Effector memory CD8-positive, alpha-beta T cell (primary cell): ENCODE data around the gene NSD1.
A peak's percentile ranks its signal among the peaks of the same experiment; 100 is the strongest.
"Not testable (repeated sequence)": the region's sequence is repeated elsewhere in the genome, so short reads cannot be mapped to it uniquely, and the experiment has no call there.

Experiments used
- ATAC-seq: fragments of 150-1000 bp; cut with Tn5 transposase; replicated peaks from 2 replicates; pipeline ENCODE4 v1.10.0; 2021; ENCODE audit warnings: mild to moderate bottlenecking, moderate library complexity
- DNase-seq, 3 experiments: peaks; one replicate each; pipeline ENCODE4 v3.0.0; 2021
- H3K27ac Mint-ChIP-seq, 2 donors: one replicate each; pipeline ENCODE4 v1.8.0; 2022; ENCODE audit warnings: mild to moderate bottlenecking in 2 of 2, mixed read lengths in 2 of 2, moderate library complexity in 2 of 2
- H3K27me3 Mint-ChIP-seq, 2 donors: one replicate each; pipeline ENCODE4 v1.8.0; 2022; ENCODE audit warnings: mixed read lengths in 2 of 2
- H3K36me3 Mint-ChIP-seq: one replicate; pipeline ENCODE4 v1.8.0; 2022; ENCODE audit warnings: mild to moderate bottlenecking, moderate library complexity, mixed read lengths; ENCODE audit not compliant: insufficient read depth
- H3K4me1 Mint-ChIP-seq, 2 donors: one replicate each; pipeline ENCODE4 v1.8.0; 2022; ENCODE audit warnings: low read depth in 2 of 2, mixed read lengths in 2 of 2
- H3K4me3 Mint-ChIP-seq, 2 donors: one replicate each; pipeline ENCODE4 v1.8.0; 2022; ENCODE audit warnings: mild to moderate bottlenecking in 2 of 2, mixed read lengths in 2 of 2, moderate library complexity in 2 of 2
- H3K9me3 Mint-ChIP-seq, 2 donors: one replicate each; pipeline ENCODE4 v1.8.0; 2022; ENCODE audit warnings: mixed read lengths in 2 of 2

Gene NSD1

GRCh38 chr5:177339107-177339638, 205.6 kb downstream of the NSD1 start:
- H3K27me3 Mint-ChIP-seq: no peaks in the 10 kb centered on the region
- ATAC-seq: peak; percentile 33
- H3K36me3 Mint-ChIP-seq: peaks cover 58% of the 10 kb centered on the region
- H3K9me3 Mint-ChIP-seq: no peaks in the 10 kb centered on the region
- peak overlapping the region; percentile 9 to 91 for H3K27ac Mint-ChIP-seq
- no peak for DNase-seq
- H3K4me1 Mint-ChIP-seq: peaks cover 26 to 33% of the 10 kb centered on the region in 2 donors
- H3K4me3 Mint-ChIP-seq: peak overlapping the region; percentile 40 to 41

DNA sequence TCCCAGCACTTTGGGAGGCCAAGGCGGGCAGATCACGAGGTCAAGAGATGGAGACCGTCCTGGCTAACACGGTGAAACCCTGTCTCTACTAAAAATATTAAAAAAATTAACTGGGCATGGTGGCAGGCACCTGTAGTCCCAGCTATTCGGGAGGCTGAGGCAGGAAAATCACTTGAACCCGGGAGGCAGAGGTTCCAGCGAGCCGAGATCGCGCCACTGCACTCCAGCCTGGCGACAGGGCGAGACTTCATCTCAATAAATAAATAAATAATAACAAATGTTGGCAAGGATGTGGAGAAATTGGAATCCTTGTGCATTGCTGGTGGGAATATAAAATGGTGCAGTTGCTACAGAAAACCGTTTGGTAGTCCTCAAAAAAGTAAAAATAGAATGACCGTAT, 209.4 kb downstream of the NSD1 start:
- ATAC-seq, H3K27me3 Mint-ChIP-seq, DNase-seq, H3K9me3 Mint-ChIP-seq, H3K4me3 Mint-ChIP-seq: not testable (repeated sequence)
- peak overlapping the region in 1 of 2 donors; percentile 27 for H3K27ac Mint-ChIP-seq
- H3K4me1 Mint-ChIP-seq: peaks cover 27 to 43% of the 10 kb centered on the region in 2 donors
- peaks cover 51% of the 10 kb centered on the region for H3K36me3 Mint-ChIP-seq

- Mint-ChIP-seq H3K4me3 (no peak overlapping the region), H3K36me3 (peaks cover 57% of the 10 kb centered on the region), H3K27ac (peak overlapping the region in 1 of 2 donors; percentile 27), H3K27me3 (no peaks in the 10 kb centered on the region), H3K9me3 (no peaks in the 10 kb centered on the region), H3K4me1 (peaks cover 26 to 40% of the 10 kb centered on the region in 2 donors)
- DNase-seq (no peak), ATAC-seq (no peak)
Measured at GRCh38 chr5:177343777-177344176, 210.2 kb downstream of the NSD1 start.

GRCh38 chr5:177344891-177345290, 211.3 kb downstream of the NSD1 start:
- H3K4me3 Mint-ChIP-seq: no peak overlapping the region
- DNase-seq (no peak), ATAC-seq (no peak)
- no peaks in the 10 kb centered on the region for H3K27me3 Mint-ChIP-seq
- H3K9me3 Mint-ChIP-seq: no peaks in the 10 kb centered on the region
- H3K27ac Mint-ChIP-seq: peak overlapping the region in 1 of 2 donors; percentile 54
- H3K36me3 Mint-ChIP-seq: peaks cover 53% of the 10 kb centered on the region
- peaks cover 26 to 40% of the 10 kb centered on the region in 2 donors for H3K4me1 Mint-ChIP-seq

GRCh38 chr5:177346820-177347219, 213.2 kb downstream of the NSD1 start:
- Mint-ChIP-seq H3K4me1 (peaks cover 36 to 49% of the 10 kb centered on the region in 2 donors), H3K4me3 (no peak overlapping the region), H3K9me3 (no peaks in the 10 kb centered on the region), H3K36me3 (peaks cover 51% of the 10 kb centered on the region), H3K27ac (peak overlapping the region in 1 of 2 donors; percentile 46), H3K27me3 (no peaks in the 10 kb centered on the region)
- no peak for ATAC-seq
- DNase-seq: no peak

DNA sequence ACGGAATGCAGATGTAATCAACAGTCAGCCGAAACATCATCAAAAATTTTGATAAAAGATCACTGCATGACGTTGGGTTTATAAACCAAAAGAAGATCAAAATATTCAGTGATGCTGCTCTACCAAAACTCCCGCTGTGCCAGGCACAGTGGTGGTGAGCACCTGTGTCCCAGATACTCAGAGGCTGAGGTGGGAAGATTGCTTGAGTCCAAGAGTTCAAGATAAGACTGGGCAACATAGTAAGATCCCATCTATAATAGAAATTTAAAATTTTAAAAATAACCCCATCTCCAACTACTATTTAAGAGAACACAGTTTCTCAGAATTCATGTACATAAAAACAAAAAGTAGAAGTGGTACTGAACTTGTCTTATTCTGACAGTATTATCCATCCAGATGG, 214.1 kb downstream of the NSD1 start:
- ATAC-seq: no peak
- Mint-ChIP-seq H3K27ac (no peak overlapping the region), H3K4me1 (peaks cover 39 to 52% of the 10 kb centered on the region in 2 donors), H3K36me3 (peaks cover 54% of the 10 kb centered on the region), H3K4me3 (peak overlapping the region in 1 of 2 donors; percentile 35), H3K27me3 (no peaks in the 10 kb centered on the region), H3K9me3 (no peaks in the 10 kb centered on the region)
- no peak for DNase-seq

- peaks cover 58% of the 10 kb centered on the region for H3K36me3 Mint-ChIP-seq
- no peaks in the 10 kb centered on the region for H3K27me3 Mint-ChIP-seq
- peaks cover 39 to 45% of the 10 kb centered on the region in 2 donors for H3K4me1 Mint-ChIP-seq
- peak overlapping the region; percentile 98 to 99 for H3K4me3 Mint-ChIP-seq
- peak overlapping the region; percentile 88 to 100 for H3K27ac Mint-ChIP-seq
- no peaks in the 10 kb centered on the region for H3K9me3 Mint-ChIP-seq
- ATAC-seq: no peak
- no peak for DNase-seq
Measured at GRCh38 chr5:177349362-177349647, 215.7 kb downstream of the NSD1 start.

- Mint-ChIP-seq H3K27me3 (no peaks in the 10 kb centered on the region), H3K36me3 (peaks cover 58% of the 10 kb centered on the region), H3K27ac (peak overlapping the region; percentile 88 to 100), H3K9me3 (no peaks in the 10 kb centered on the region), H3K4me1 (peaks cover 43 to 45% of the 10 kb centered on the region in 2 donors), H3K4me3 (peak overlapping the region; percentile 98 to 99)
- ATAC-seq: no peak
- no peak for DNase-seq
Measured at GRCh38 chr5:177349762-177350161, 216.2 kb downstream of the NSD1 start.
